ENCODE data around the gene PCDHA3.
A peak's percentile ranks its signal among the peaks of the same experiment; 100 is the strongest.
"Not testable (repeated sequence)": the region's sequence is repeated elsewhere in the genome, so short reads cannot be mapped to it uniquely, and the experiment has no call there.

The PCDHA3 gene

DNA sequence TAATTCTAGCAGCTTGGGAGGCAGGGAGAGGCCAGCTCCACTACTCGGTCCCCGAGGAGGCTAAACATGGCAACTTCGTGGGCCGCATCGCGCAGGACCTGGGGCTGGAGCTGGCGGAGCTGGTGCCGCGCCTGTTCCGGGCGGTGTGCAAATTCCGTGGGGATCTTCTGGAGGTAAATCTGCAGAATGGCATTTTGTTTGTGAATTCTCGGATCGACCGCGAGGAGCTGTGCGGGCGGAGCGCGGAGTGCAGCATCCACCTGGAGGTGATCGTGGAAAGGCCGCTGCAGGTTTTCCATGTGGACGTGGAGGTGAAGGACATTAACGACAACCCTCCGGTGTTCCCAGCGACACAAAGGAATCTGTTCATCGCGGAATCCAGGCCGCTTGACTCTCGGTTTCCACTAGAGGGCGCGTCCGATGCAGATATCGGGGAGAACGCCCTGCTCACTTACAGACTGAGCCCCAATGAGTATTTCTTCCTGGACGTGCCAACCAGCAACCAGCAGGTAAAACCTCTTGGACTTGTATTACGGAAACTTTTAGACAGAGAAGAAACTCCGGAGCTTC is 33.7 kb downstream of the PCDHA3 start:
- H3K36me3 ChIP-seq (ENCODE audit: control insufficient read depth in 1 of 2, insufficient read depth in 2 of 2, low read length in 2 of 2); H3K4me1 ChIP-seq (ENCODE audit: control insufficient read depth in 1 of 2, insufficient read depth in 2 of 2, low read length in 2 of 2); H3K9ac ChIP-seq (ENCODE audit: low read depth in 1 of 2, low read length in 2 of 2); H3K27ac ChIP-seq (ENCODE audit: low read depth, low read length); H3K27me3 ChIP-seq (ENCODE audit: control insufficient read depth in 1 of 2, insufficient read depth in 2 of 2, low read length in 2 of 2): not testable (repeated sequence)
- peak overlapping the region; percentile 2 to 29 for H3K4me3 ChIP-seq (ENCODE audit: low read depth in 1 of 2, low read length in 2 of 2)
- peaks cover 20 to 23% of the 10 kb centered on the region in 2 donors for H3K9me3 ChIP-seq (ENCODE audit: control insufficient read depth in 1 of 2, low read length in 2 of 2)

- no peak overlapping the region for H3K4me3 ChIP-seq (ENCODE audit: low read depth in 1 of 2, low read length in 2 of 2)
- H3K4me1 ChIP-seq (ENCODE audit: control insufficient read depth in 1 of 2, insufficient read depth in 2 of 2, low read length in 2 of 2) = no peaks in the 10 kb centered on the region
- no peaks in the 10 kb centered on the region for H3K27me3 ChIP-seq (ENCODE audit: control insufficient read depth in 1 of 2, insufficient read depth in 2 of 2, low read length in 2 of 2)
- H3K9me3 ChIP-seq (ENCODE audit: control insufficient read depth in 1 of 2, low read length in 2 of 2) = peaks cover 19 to 21% of the 10 kb centered on the region in 2 donors
- no peak overlapping the region for H3K9ac ChIP-seq (ENCODE audit: low read depth in 1 of 2, low read length in 2 of 2)
- H3K27ac ChIP-seq (ENCODE audit: low read depth, low read length) = no peak overlapping the region
- no peaks in the 10 kb centered on the region for H3K36me3 ChIP-seq (ENCODE audit: control insufficient read depth in 1 of 2, insufficient read depth in 2 of 2, low read length in 2 of 2)
These were observed 35.0 kb downstream of the PCDHA3 start for GRCh38 chr5:140835622-140836510.

- H3K4me3 ChIP-seq (ENCODE audit: low read depth in 1 of 2, low read length in 2 of 2) = no peak within 1 kb of the TSS
- no peaks in the 10 kb centered on the region for H3K27me3 ChIP-seq (ENCODE audit: control insufficient read depth in 1 of 2, insufficient read depth in 2 of 2, low read length in 2 of 2)
- no peaks in the 10 kb centered on the region for H3K36me3 ChIP-seq (ENCODE audit: control insufficient read depth in 1 of 2, insufficient read depth in 2 of 2, low read length in 2 of 2)
- H3K4me1 ChIP-seq (ENCODE audit: control insufficient read depth in 1 of 2, insufficient read depth in 2 of 2, low read length in 2 of 2) = no peaks in the 10 kb centered on the region
- no peak within 1 kb of the TSS for H3K9ac ChIP-seq (ENCODE audit: low read depth in 1 of 2, low read length in 2 of 2)
- no peak within 1 kb of the TSS for H3K27ac ChIP-seq (ENCODE audit: low read depth, low read length)
- peaks cover 6 to 18% of the 10 kb centered on the region in 2 donors for H3K9me3 ChIP-seq (ENCODE audit: control insufficient read depth in 1 of 2, low read length in 2 of 2)
These were observed 40.4 kb downstream of the PCDHA3 start, which contains the start of gene PCDHA8 for GRCh38 chr5:140840978-140841962. PCDHA8 (plus strand) TSS chr5:140841187; CDS start chr5:140841322, 135 bp downstream.

- Histone ChIP-seq H3K4me3 (ENCODE audit: low read depth in 1 of 2, low read length in 2 of 2) (no peak overlapping the region), H3K4me1 (ENCODE audit: control insufficient read depth in 1 of 2, insufficient read depth in 2 of 2, low read length in 2 of 2) (no peaks in the 10 kb centered on the region), H3K9me3 (ENCODE audit: control insufficient read depth in 1 of 2, low read length in 2 of 2) (peaks cover 4 to 17% of the 10 kb centered on the region in 2 donors), H3K27me3 (ENCODE audit: control insufficient read depth in 1 of 2, insufficient read depth in 2 of 2, low read length in 2 of 2) (no peaks in the 10 kb centered on the region), H3K27ac (ENCODE audit: low read depth, low read length) (no peak overlapping the region), H3K9ac (ENCODE audit: low read depth in 1 of 2, low read length in 2 of 2) (no peak overlapping the region), H3K36me3 (ENCODE audit: control insufficient read depth in 1 of 2, insufficient read depth in 2 of 2, low read length in 2 of 2) (no peaks in the 10 kb centered on the region)
These were observed 42.2 kb downstream of the PCDHA3 start for GRCh38 chr5:140842798-140843733.

DNA sequence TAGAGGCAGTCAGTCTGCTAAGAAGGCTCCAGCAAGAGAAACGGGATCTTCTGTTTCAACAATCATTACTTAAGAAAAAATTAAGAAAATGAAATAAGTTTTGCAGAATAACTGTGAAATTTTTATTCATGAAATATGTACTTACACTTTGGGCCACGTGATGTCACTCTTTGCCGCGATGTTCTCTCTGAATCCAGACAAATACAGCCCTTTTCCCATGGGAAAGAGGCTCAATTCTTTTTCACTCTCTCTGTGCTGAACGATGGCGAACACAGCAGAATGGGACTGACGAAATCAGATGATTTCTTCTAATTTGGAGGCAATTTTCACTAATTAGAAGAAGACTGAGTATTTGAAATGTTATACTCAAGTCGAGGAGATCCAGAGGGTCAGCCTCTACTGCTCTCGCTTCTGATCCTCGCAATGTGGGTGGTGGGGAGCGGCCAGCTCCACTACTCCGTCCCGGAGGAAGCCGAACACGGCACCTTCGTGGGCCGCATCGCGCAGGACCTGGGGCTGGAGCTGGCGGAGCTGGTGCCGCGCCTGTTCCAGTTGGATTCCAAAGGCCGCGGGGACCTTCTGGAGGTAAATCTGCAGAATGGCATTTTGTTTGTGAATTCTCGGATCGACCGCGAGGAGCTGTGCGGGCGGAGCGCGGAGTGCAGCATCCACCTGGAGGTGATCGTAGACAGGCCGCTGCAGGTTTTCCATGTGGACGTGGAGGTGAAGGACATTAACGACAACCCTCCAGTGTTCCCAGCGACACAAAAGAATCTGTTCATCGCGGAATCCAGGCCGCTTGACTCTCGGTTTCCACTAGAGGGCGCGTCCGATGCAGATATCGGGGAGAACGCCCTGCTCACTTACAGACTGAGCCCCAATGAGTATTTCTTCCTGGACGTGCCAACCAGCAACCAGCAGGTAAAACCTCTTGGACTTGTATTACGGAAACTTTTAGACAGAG is 47.6 kb downstream of the PCDHA3 start, which contains the start of gene PCDHA9:
Gene PCDHA9 (plus strand): TSS at position 244 of the 964 bp plus-strand sequence. CDS start 114 bp downstream, at position 358.
- not testable (repeated sequence) for H3K9ac ChIP-seq (ENCODE audit: low read depth in 1 of 2, low read length in 2 of 2); H3K27ac ChIP-seq (ENCODE audit: low read depth, low read length); H3K36me3 ChIP-seq (ENCODE audit: control insufficient read depth in 1 of 2, insufficient read depth in 2 of 2, low read length in 2 of 2); H3K27me3 ChIP-seq (ENCODE audit: control insufficient read depth in 1 of 2, insufficient read depth in 2 of 2, low read length in 2 of 2); H3K4me3 ChIP-seq (ENCODE audit: low read depth in 1 of 2, low read length in 2 of 2); H3K4me1 ChIP-seq (ENCODE audit: control insufficient read depth in 1 of 2, insufficient read depth in 2 of 2, low read length in 2 of 2)
- H3K9me3 ChIP-seq (ENCODE audit: control insufficient read depth in 1 of 2, low read length in 2 of 2) = peaks cover 0 to 14% of the 10 kb centered on the region in 2 donors

DNA sequence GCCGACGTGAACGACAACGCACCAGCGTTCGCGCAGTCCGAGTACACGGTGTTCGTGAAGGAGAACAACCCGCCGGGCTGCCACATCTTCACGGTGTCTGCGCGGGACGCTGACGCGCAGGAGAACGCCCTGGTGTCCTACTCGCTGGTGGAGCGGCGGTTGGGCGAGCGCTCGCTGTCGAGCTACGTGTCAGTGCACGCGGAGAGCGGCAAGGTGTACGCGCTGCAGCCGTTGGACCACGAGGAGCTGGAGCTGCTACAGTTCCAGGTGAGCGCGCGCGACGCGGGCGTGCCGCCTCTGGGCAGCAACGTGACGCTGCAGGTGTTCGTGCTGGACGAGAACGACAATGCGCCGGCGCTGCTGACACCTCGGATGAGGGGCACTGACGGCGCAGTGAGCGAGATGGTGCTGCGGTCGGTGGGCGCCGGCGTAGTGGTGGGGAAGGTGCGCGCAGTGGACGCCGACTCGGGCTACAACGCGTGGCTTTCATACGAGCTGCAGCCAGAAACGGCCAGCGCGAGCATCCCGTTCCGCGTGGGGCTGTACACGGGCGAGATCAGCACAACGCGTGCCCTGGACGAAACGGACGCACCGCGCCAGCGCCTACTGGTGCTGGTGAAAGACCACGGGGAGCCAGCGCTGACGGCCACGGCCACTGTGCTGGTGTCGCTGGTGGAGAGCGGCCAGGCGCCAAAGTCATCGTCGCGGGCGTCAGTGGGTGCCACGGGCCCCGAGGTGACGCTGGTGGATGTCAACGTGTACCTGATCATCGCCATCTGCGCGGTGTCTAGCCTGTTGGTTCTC is 49.2 kb downstream of the PCDHA3 start:
- not testable (repeated sequence) for H3K36me3 ChIP-seq (ENCODE audit: control insufficient read depth in 1 of 2, insufficient read depth in 2 of 2, low read length in 2 of 2); H3K4me3 ChIP-seq (ENCODE audit: low read depth in 1 of 2, low read length in 2 of 2); H3K27ac ChIP-seq (ENCODE audit: low read depth, low read length); H3K9ac ChIP-seq (ENCODE audit: low read depth in 1 of 2, low read length in 2 of 2); H3K4me1 ChIP-seq (ENCODE audit: control insufficient read depth in 1 of 2, insufficient read depth in 2 of 2, low read length in 2 of 2); H3K27me3 ChIP-seq (ENCODE audit: control insufficient read depth in 1 of 2, insufficient read depth in 2 of 2, low read length in 2 of 2)
- H3K9me3 ChIP-seq (ENCODE audit: control insufficient read depth in 1 of 2, low read length in 2 of 2) = peaks cover 0 to 14% of the 10 kb centered on the region in 2 donors
